ENCODE measurements around the gene PCYT1A. TPM values are rescaled to one million over a fixed set of nuclear protein-coding genes. Genes with fewer than 3 reads are reported as not detected.

Gene PCYT1A
- total and polyA plus RNA-seq, 2 donors (not counting 3 experiments of a cell fraction or from before 2014, with no cell fraction given), result 50.3 to 65.5 TPM

GRCh38 chr3:196197524-196197923 is 90.0 kb downstream of the PCYT1A start:
- FAIRE-seq (no peak), DNase-seq (ENCODE audit: low read depth, low spot score) (no peak)
- dilution Hi-C loops (cut with MboI; ENCODE audit: extremely low pct_ligation_motif_present, low sequenced_read_pairs) (no loop called here), intact Hi-C loops (cut with micrococcal nuclease) (loop anchor here (2.0 to 5.0 kb wide), 2 partner anchors 320 to 347 kb away; partner anchors contain the start of gene SMCO1)
- no peaks in the 10 kb centered on the region for H3K79me2 ChIP-seq (ENCODE audit: control insufficient read depth, insufficient read depth, low read length)
- no peaks in the 10 kb centered on the region for H3K27me3 ChIP-seq (ENCODE audit: control insufficient read depth in 2 of 2, insufficient read depth in 2 of 2, low read length in 2 of 2)
- ChIA-PET POLR2A (no interaction called here), CTCF (interaction anchor here (1.4 to 2.5 kb wide), 3 partner anchors 124 to 172 kb away, joined by 5 to 31 read pairs (median 9); no protein-coding TSS in a partner anchor)
- no peak overlapping the region for H3K4me3 ChIP-seq (replicated peaks in 1 of 3; ENCODE audit: insufficient read depth in 1 of 3, low read depth in 1 of 3, low read length in 3 of 3)
- H3K4me1 ChIP-seq (ENCODE audit: control insufficient read depth, extremely low read depth, insufficient read depth, low read length), result no peaks in the 10 kb centered on the region
- TF ChIP-seq FOS (IDR thresholded peaks at IDR 0.05; ENCODE audit: borderline replicate concordance, insufficient read depth, low read length) (no peak), CTCF (IDR thresholded peaks at IDR 0.05; ENCODE audit: extremely low read depth in 1 of 2, insufficient read depth in 1 of 2, low read depth in 1 of 2, low read length in 2 of 2) (no peak)
- H3K4me2 ChIP-seq (ENCODE audit: insufficient read depth, low read length), result no peak overlapping the region
- H4K20me1 ChIP-seq (replicated peaks; ENCODE audit: control insufficient read depth, extremely low read depth, insufficient read depth, low read length), result no peaks in the 10 kb centered on the region
- no peaks in the 10 kb centered on the region for H3K9me3 ChIP-seq (replicated peaks; ENCODE audit: control insufficient read depth, insufficient read depth, low read length)
- no peaks in the 10 kb centered on the region for H3K36me3 ChIP-seq (ENCODE audit: control insufficient read depth in 2 of 2, extremely low read depth in 1 of 2, insufficient read depth in 2 of 2, low read length in 2 of 2)
- no peaks in the 10 kb centered on the region for H3K9me1 ChIP-seq (replicated peaks; ENCODE audit: control insufficient read depth, extremely low read depth, insufficient read depth, low read length)
- H2AFZ ChIP-seq (ENCODE audit: low read depth, low read length), result no peak overlapping the region
- no peak overlapping the region for H3K9ac ChIP-seq (replicated peaks; ENCODE audit: extremely low read depth, insufficient read depth, low read length)
- no peak overlapping the region for H3K27ac ChIP-seq (ENCODE audit: insufficient read depth, low read depth, low read length)
- BruUV-seq (replicated peaks), result no TSS peak

GRCh38 chr3:196195664-196196265 is 91.8 kb downstream of the PCYT1A start:
- TF ChIP-seq EZH2 (IDR thresholded peaks at IDR 0.05; ENCODE audit: borderline replicate concordance, low read depth, low read length, severe bottlenecking) (no peak), MAX (IDR thresholded peaks at IDR 0.05; ENCODE audit: insufficient read depth, insufficient read length) (no peak), POLR2A (IDR thresholded peaks at IDR 0.05; ENCODE audit: low read depth, low read length) (no peak), CTCF (IDR thresholded peaks at IDR 0.05; ENCODE audit: extremely low read depth in 1 of 2, insufficient read depth in 1 of 2, low read depth in 1 of 2, low read length in 2 of 2) (no peak), MYC (IDR thresholded peaks at IDR 0.05; ENCODE audit: low read depth, low read length) (no peak), GATA2 (IDR thresholded peaks at IDR 0.05; ENCODE audit: insufficient read depth, insufficient read length, low read depth, low read length) (no peak), POLR2AphosphoS5 (IDR thresholded peaks at IDR 0.05; ENCODE audit: insufficient read depth, low read depth, low read length) (no peak), JUN (IDR thresholded peaks at IDR 0.05; ENCODE audit: borderline replicate concordance, insufficient read depth, insufficient read length, low read depth) (no peak), FOS (IDR thresholded peaks at IDR 0.05; ENCODE audit: borderline replicate concordance, insufficient read depth, low read length) (no peak)
- ChIA-PET CTCF (interaction anchor here (0.6 to 1.6 kb wide), 11 partner anchors 15 to 345 kb away, joined by 3 to 52 read pairs (median 4); no protein-coding TSS in a partner anchor), POLR2A (no interaction called here)
- intact Hi-C loops (cut with micrococcal nuclease) (loop anchor here (1.0 to 5.0 kb wide), 6 partner anchors 114 to 345 kb away; partner anchors contain the start of gene SMCO1), dilution Hi-C loops (cut with MboI; ENCODE audit: extremely low pct_ligation_motif_present, low sequenced_read_pairs) (no loop called here)
- H2AFZ ChIP-seq (ENCODE audit: low read depth, low read length), result no peak overlapping the region
- no peaks in the 10 kb centered on the region for H4K20me1 ChIP-seq (replicated peaks; ENCODE audit: control insufficient read depth, extremely low read depth, insufficient read depth, low read length)
- FAIRE-seq (no peak), DNase-seq (ENCODE audit: low read depth, low spot score) (no peak)
- no peaks in the 10 kb centered on the region for H3K9me3 ChIP-seq (replicated peaks; ENCODE audit: control insufficient read depth, insufficient read depth, low read length)
- no TSS peak for BruUV-seq (replicated peaks)
- no peak overlapping the region for H3K9ac ChIP-seq (replicated peaks; ENCODE audit: extremely low read depth, insufficient read depth, low read length)
- H3K9me1 ChIP-seq (replicated peaks; ENCODE audit: control insufficient read depth, extremely low read depth, insufficient read depth, low read length), result no peaks in the 10 kb centered on the region
- no peaks in the 10 kb centered on the region for H3K27me3 ChIP-seq (ENCODE audit: control insufficient read depth in 2 of 2, insufficient read depth in 2 of 2, low read length in 2 of 2)
- no peak overlapping the region for H3K4me3 ChIP-seq (replicated peaks in 1 of 3; ENCODE audit: insufficient read depth in 1 of 3, low read depth in 1 of 3, low read length in 3 of 3)
- H3K79me2 ChIP-seq (ENCODE audit: control insufficient read depth, insufficient read depth, low read length), result no peaks in the 10 kb centered on the region
- no peak overlapping the region for H3K27ac ChIP-seq (ENCODE audit: insufficient read depth, low read depth, low read length)
- H3K36me3 ChIP-seq (ENCODE audit: control insufficient read depth in 2 of 2, extremely low read depth in 1 of 2, insufficient read depth in 2 of 2, low read length in 2 of 2), result no peaks in the 10 kb centered on the region
- no peaks in the 10 kb centered on the region for H3K4me1 ChIP-seq (ENCODE audit: control insufficient read depth, extremely low read depth, insufficient read depth, low read length)
- H3K4me2 ChIP-seq (ENCODE audit: insufficient read depth, low read length), result no peak overlapping the region
